ENCODE data around the gene MAD2L2.

Gene MAD2L2

GRCh38 chr1:11653101-11653860 is 27.7 kb downstream of the MAD2L2 start:
- no peak overlapping the region for H3K4me3 ChIP-seq (ENCODE audit: insufficient read depth, low read length, poor library complexity, severe bottlenecking)
- no peaks in the 10 kb centered on the region for H3F3A ChIP-seq (ENCODE audit: insufficient read depth)
- no peak overlapping the region for H3K27ac ChIP-seq (ENCODE audit: low read depth, low read length)
- no peaks in the 10 kb centered on the region for H3K9me3 ChIP-seq (ENCODE audit: insufficient read depth, low read length)
- no peaks in the 10 kb centered on the region for H4K20me1 ChIP-seq (ENCODE audit: low read depth, low read length)
- no peaks in the 10 kb centered on the region for H3K36me3 ChIP-seq (ENCODE audit: low read length)
- H3K9ac ChIP-seq (ENCODE audit: low read length), result no peak overlapping the region
- no peaks in the 10 kb centered on the region for H3K9me2 ChIP-seq (replicated peaks; ENCODE audit: insufficient read depth, low read length)
- no peaks in the 10 kb centered on the region for H3K27me3 ChIP-seq (ENCODE audit: low read length)
- no peak overlapping the region for H2AFZ ChIP-seq (ENCODE audit: low read depth, low read length, severe bottlenecking)
- no peaks in the 10 kb centered on the region for H3K79me2 ChIP-seq (ENCODE audit: insufficient read depth, low read length)
- no peak overlapping the region for H3K4me2 ChIP-seq (ENCODE audit: low read depth, low read length, poor library complexity, severe bottlenecking)
- no peak for TF ChIP-seq CTCF (IDR thresholded peaks at IDR 0.05; ENCODE audit: insufficient read depth, low read length, poor library complexity, severe bottlenecking)
- TF ChIP-seq EZH2phosphoT487 (conservative IDR thresholded peaks at IDR 0.05; ENCODE audit: low read length), result no peak

- Histone ChIP-seq H3K27me3 (ENCODE audit: low read length) (no peaks in the 10 kb centered on the region), H3K9me2 (replicated peaks; ENCODE audit: insufficient read depth, low read length) (no peaks in the 10 kb centered on the region), H3K27ac (ENCODE audit: low read depth, low read length) (no peak overlapping the region), H3F3A (ENCODE audit: insufficient read depth) (no peaks in the 10 kb centered on the region), H3K4me2 (ENCODE audit: low read depth, low read length, poor library complexity, severe bottlenecking) (no peak overlapping the region), H3K79me2 (ENCODE audit: insufficient read depth, low read length) (no peaks in the 10 kb centered on the region), H3K36me3 (ENCODE audit: low read length) (no peaks in the 10 kb centered on the region), H3K4me3 (ENCODE audit: insufficient read depth, low read length, poor library complexity, severe bottlenecking) (no peak overlapping the region), H3K9me3 (ENCODE audit: insufficient read depth, low read length) (no peaks in the 10 kb centered on the region), H2AFZ (ENCODE audit: low read depth, low read length, severe bottlenecking) (no peak overlapping the region), H4K20me1 (ENCODE audit: low read depth, low read length) (no peaks in the 10 kb centered on the region), H3K9ac (ENCODE audit: low read length) (no peak overlapping the region)
- no peak for TF ChIP-seq EZH2phosphoT487 (conservative IDR thresholded peaks at IDR 0.05; ENCODE audit: low read length)
- no peak for TF ChIP-seq CTCF (IDR thresholded peaks at IDR 0.05; ENCODE audit: insufficient read depth, low read length, poor library complexity, severe bottlenecking)
Observed at GRCh38 chr1:11652203-11652780, 28.7 kb downstream of the MAD2L2 start.

- TF ChIP-seq CTCF (IDR thresholded peaks at IDR 0.05; ENCODE audit: insufficient read depth, low read length, poor library complexity, severe bottlenecking) (no peak), EZH2phosphoT487 (conservative IDR thresholded peaks at IDR 0.05; ENCODE audit: low read length) (no peak)
- H4K20me1 ChIP-seq (ENCODE audit: low read depth, low read length), result no peaks in the 10 kb centered on the region
- H3K36me3 ChIP-seq (ENCODE audit: low read length), result no peaks in the 10 kb centered on the region
- peak overlapping the region; percentile 22 for H3K4me2 ChIP-seq (ENCODE audit: low read depth, low read length, poor library complexity, severe bottlenecking)
- no peaks in the 10 kb centered on the region for H3K9me2 ChIP-seq (replicated peaks; ENCODE audit: insufficient read depth, low read length)
- H3K9me3 ChIP-seq (ENCODE audit: insufficient read depth, low read length), result no peaks in the 10 kb centered on the region
- no peaks in the 10 kb centered on the region for H3K79me2 ChIP-seq (ENCODE audit: insufficient read depth, low read length)
- no peak overlapping the region for H3K9ac ChIP-seq (ENCODE audit: low read length)
- H3K27me3 ChIP-seq (ENCODE audit: low read length), result no peaks in the 10 kb centered on the region
- no peak overlapping the region for H2AFZ ChIP-seq (ENCODE audit: low read depth, low read length, severe bottlenecking)
- H3F3A ChIP-seq (ENCODE audit: insufficient read depth), result no peaks in the 10 kb centered on the region
- H3K27ac ChIP-seq (ENCODE audit: low read depth, low read length), result no peak overlapping the region
- no peak overlapping the region for H3K4me3 ChIP-seq (ENCODE audit: insufficient read depth, low read length, poor library complexity, severe bottlenecking)
Observed at GRCh38 chr1:11651017-11651416, 29.9 kb downstream of the MAD2L2 start.
